HEK293 (cell line): ENCODE results near the gene SLC34A3.

Source experiments
- CTCF ChIA-PET: fragments of 350-600 bp; formaldehyde crosslinking; extraction: SDS; loops from one replicate; lab custom pipeline; 2021; ENCODE audit warnings: antibody characterized with exemption; lab: Yijun Ruan, JAX
- POLR2A ChIA-PET: fragments of 300-600 bp; formaldehyde crosslinking; extraction: SDS; loops from one replicate; lab custom pipeline; 2020; ENCODE audit warnings: antibody characterized with exemption, inconsistent platforms; lab: Yijun Ruan, JAX
- H3K27ac ChIP-seq: fragments of 200-500 bp; sonication (Bioruptor generic); 2 replicates; pipeline ENCODE4 v1.5.1; 2014; ENCODE audit warnings: low read depth, low read length, control low read depth, inconsistent platforms; ENCODE audit errors: extremely low read depth
- H3K36me3 ChIP-seq, 2 experiments: fragments of 200-500 bp in 1 of 2; sonication (Bioruptor generic) in 1 of 2; 1 replicate in 1 of 2; 2 replicates in 1 of 2; pipeline ENCODE4 v1.5.1; 2014 to 2017; ENCODE audit warnings: inconsistent platforms in 2 of 2, low read length in 2 of 2; ENCODE audit not compliant: control insufficient read depth in 2 of 2, insufficient read depth in 1 of 2
- H3K4me1 ChIP-seq: fragments of 200-500 bp; sonication (Bioruptor generic); 2 replicates; pipeline ENCODE4 v1.5.1; 2014; ENCODE audit warnings: mild to moderate bottlenecking, low read length, inconsistent platforms; ENCODE audit not compliant: control insufficient read depth, insufficient read depth
- H3K4me3 ChIP-seq: 2 replicates; pipeline ENCODE4 v1.5.1; 2011; ENCODE audit warnings: low read depth, mild to moderate bottlenecking, control low read depth, low read length, moderate library complexity
- H3K9me3 ChIP-seq: fragments of 200-500 bp; sonication (Bioruptor generic); 2 replicates; pipeline ENCODE4 v1.5.1; 2014; ENCODE audit warnings: low read depth, low read length, inconsistent platforms; ENCODE audit not compliant: control insufficient read depth, insufficient read depth
- BCL11B ChIP-seq: fragments of 450-650 bp; formaldehyde crosslinking; IDR thresholded peaks from 2 replicates; pipeline ENCODE4 v1.5.1; 2016; ENCODE audit warnings: low read depth, missing biosample characterization, missing genetic modification characterization
- EGR2 ChIP-seq: fragments of 450-650 bp; formaldehyde crosslinking; IDR thresholded peaks from 2 replicates; pipeline ENCODE4 v1.5.1; 2016; ENCODE audit warnings: low read depth, missing biosample characterization, missing genetic modification characterization
- GFI1B ChIP-seq: fragments of 450-650 bp; formaldehyde crosslinking; IDR thresholded peaks from 2 replicates; pipeline ENCODE4 v1.5.1; 2016; ENCODE audit warnings: missing biosample characterization, missing genetic modification characterization
- GLIS1 ChIP-seq: fragments of 450-650 bp; formaldehyde crosslinking; IDR thresholded peaks from 2 replicates; pipeline ENCODE4 v1.5.1; 2016; ENCODE audit warnings: missing biosample characterization, missing genetic modification characterization
- GLIS2 ChIP-seq: fragments of 450-650 bp; formaldehyde crosslinking; IDR thresholded peaks from 2 replicates; pipeline ENCODE4 v1.5.1; 2016; ENCODE audit warnings: missing biosample characterization, missing genetic modification characterization
- KLF1 ChIP-seq: fragments of 450-650 bp; formaldehyde crosslinking; IDR thresholded peaks from 2 replicates; pipeline ENCODE4 v1.5.1; 2016; ENCODE audit warnings: missing biosample characterization, missing genetic modification characterization
- KLF10 ChIP-seq: fragments of 450-650 bp; IDR thresholded peaks from 2 replicates; pipeline ENCODE4 v1.5.1; 2018; ENCODE audit warnings: missing biosample characterization, mild to moderate bottlenecking, missing genetic modification characterization
- KLF16 ChIP-seq: fragments of 450-650 bp; formaldehyde crosslinking; IDR thresholded peaks from 2 replicates; pipeline ENCODE4 v1.5.1; 2017; ENCODE audit warnings: missing biosample characterization, missing genetic modification characterization
- OSR2 ChIP-seq: fragments of 450-650 bp; formaldehyde crosslinking; IDR thresholded peaks from 2 replicates; pipeline ENCODE4 v1.5.1; 2016; ENCODE audit warnings: missing biosample characterization, missing genetic modification characterization
- ZFP41 ChIP-seq: fragments of 450-650 bp; formaldehyde crosslinking; IDR thresholded peaks from 2 replicates; pipeline ENCODE4 v1.5.1; 2016; ENCODE audit warnings: missing biosample characterization, missing genetic modification characterization, borderline replicate concordance
- ZFP69B ChIP-seq: fragments of 450-650 bp; formaldehyde crosslinking; IDR thresholded peaks from 2 replicates; pipeline ENCODE4 v1.5.1; 2016; ENCODE audit warnings: missing biosample characterization, missing genetic modification characterization
- ZNF10 ChIP-seq: fragments of 450-650 bp; formaldehyde crosslinking; IDR thresholded peaks from 2 replicates; pipeline ENCODE4 v1.5.1; 2017; ENCODE audit warnings: missing biosample characterization, missing genetic modification characterization
- ZNF132 ChIP-seq: fragments of 450-650 bp; formaldehyde crosslinking; IDR thresholded peaks from 2 replicates; pipeline ENCODE4 v1.5.1; 2017; ENCODE audit warnings: missing biosample characterization, missing genetic modification characterization, borderline replicate concordance
- ZNF133 ChIP-seq: fragments of 450-650 bp; formaldehyde crosslinking; IDR thresholded peaks from 2 replicates; pipeline ENCODE4 v1.5.1; 2016; ENCODE audit warnings: missing biosample characterization, missing genetic modification characterization
- ZNF341 ChIP-seq: fragments of 450-650 bp; formaldehyde crosslinking; IDR thresholded peaks from 2 replicates; pipeline ENCODE4; 2016; ENCODE audit warnings: low read depth, missing biosample characterization, missing genetic modification characterization
- ZNF394 ChIP-seq: fragments of 450-650 bp; formaldehyde crosslinking; IDR thresholded peaks from 2 replicates; pipeline ENCODE4 v1.5.1; 2016; ENCODE audit warnings: missing biosample characterization, missing genetic modification characterization, mild to moderate bottlenecking, moderate library complexity, borderline replicate concordance
- ZNF473 ChIP-seq: fragments of 450-650 bp; formaldehyde crosslinking; IDR thresholded peaks from 2 replicates; pipeline ENCODE4 v1.5.1; 2017; ENCODE audit warnings: missing biosample characterization, missing genetic modification characterization
- ZNF843 ChIP-seq: fragments of 450-650 bp; formaldehyde crosslinking; IDR thresholded peaks from 2 replicates; pipeline ENCODE4 v1.5.1; 2016; ENCODE audit warnings: missing biosample characterization, missing genetic modification characterization
- TF ChIP-seq, protein P1 (sequence below): fragments of 450-650 bp; formaldehyde crosslinking; IDR thresholded peaks from 2 replicates; pipeline ENCODE4 v1.5.1; 2016; ENCODE audit warnings: missing biosample characterization, missing genetic modification characterization, borderline replicate concordance
- TF ChIP-seq, protein P2 (sequence below): fragments of 450-650 bp; formaldehyde crosslinking; IDR thresholded peaks from 2 replicates; pipeline ENCODE4 v1.5.1; 2016; ENCODE audit warnings: missing biosample characterization, missing genetic modification characterization

SLC34A3 gene

DNA sequence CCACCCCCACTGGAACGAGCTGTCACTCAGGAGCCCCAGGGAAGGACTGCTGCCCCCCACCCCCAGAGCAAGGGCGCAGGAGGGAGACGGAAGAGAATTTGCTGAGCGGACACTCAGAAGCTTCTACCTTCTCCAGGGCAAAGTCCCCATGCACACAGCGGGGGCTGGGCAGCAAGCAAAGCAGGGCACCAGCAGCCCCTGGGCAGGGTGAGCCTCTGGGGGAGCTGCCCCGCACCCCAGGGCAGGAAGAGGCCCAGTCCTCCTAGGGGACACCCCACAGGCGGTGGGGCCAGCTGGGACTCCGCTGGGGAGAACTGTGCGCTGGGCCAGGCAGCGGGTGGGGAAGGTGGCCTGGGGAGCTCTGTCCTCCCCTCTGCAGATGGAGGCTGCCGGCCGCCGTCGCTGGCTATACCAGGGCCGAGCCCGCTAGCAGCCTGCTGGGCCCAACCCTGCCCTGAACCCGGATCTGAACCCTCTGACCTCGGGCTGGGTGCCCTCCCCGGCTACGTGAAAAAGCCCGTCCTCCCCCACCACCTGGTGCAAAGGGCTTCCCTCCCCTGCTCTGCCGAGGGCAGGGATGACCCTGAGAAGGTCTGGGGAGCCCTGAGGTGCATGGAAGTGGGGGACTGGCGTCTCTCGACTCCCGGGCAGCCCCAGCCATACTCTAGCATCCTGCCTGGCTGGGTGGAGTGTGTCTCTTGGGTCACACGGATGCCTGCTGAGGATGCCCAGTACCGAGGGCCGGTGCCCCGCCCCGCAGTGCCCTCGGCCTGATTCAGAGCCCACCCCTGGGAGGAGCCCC, 597 bp upstream of the SLC34A3 start (continued):
- TF ChIP-seq, protein P1, sequence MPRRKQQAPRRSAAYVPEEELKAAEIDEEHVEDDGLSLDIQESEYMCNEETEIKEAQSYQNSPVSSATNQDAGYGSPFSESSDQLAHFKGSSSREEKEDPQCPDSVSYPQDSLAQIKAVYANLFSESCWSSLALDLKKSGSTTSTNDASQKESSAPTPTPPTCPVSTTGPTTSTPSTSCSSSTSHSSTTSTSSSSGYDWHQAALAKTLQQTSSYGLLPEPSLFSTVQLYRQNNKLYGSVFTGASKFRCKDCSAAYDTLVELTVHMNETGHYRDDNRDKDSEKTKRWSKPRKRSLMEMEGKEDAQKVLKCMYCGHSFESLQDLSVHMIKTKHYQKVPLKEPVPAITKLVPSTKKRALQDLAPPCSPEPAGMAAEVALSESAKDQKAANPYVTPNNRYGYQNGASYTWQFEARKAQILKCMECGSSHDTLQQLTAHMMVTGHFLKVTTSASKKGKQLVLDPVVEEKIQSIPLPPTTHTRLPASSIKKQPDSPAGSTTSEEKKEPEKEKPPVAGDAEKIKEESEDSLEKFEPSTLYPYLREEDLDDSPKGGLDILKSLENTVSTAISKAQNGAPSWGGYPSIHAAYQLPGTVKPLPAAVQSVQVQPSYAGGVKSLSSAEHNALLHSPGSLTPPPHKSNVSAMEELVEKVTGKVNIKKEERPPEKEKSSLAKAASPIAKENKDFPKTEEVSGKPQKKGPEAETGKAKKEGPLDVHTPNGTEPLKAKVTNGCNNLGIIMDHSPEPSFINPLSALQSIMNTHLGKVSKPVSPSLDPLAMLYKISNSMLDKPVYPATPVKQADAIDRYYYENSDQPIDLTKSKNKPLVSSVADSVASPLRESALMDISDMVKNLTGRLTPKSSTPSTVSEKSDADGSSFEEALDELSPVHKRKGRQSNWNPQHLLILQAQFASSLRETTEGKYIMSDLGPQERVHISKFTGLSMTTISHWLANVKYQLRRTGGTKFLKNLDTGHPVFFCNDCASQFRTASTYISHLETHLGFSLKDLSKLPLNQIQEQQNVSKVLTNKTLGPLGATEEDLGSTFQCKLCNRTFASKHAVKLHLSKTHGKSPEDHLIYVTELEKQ: no peak
- TF ChIP-seq GFI1B (tag by site-specific recombination) (no peak), ZNF10 (tag by site-specific recombination) (no peak), KLF16 (no peak), GLIS1 (tag by site-specific recombination) (peak; percentile 67), ZFP41 (tag by site-specific recombination) (no peak), KLF1 (tag by site-specific recombination) (peak; percentile 44), KLF10 (tag by site-specific recombination) (no peak), ZFP69B (tag by site-specific recombination) (no peak), ZNF133 (no peak), ZNF394 (tag by site-specific recombination) (no peak), GLIS2 (tag by site-specific recombination) (peak; percentile 49), ZNF132 (no peak), ZNF473 (tag by site-specific recombination) (no peak), OSR2 (no peak), ZNF843 (tag by site-specific recombination) (no peak)
- TF ChIP-seq, protein P2, sequence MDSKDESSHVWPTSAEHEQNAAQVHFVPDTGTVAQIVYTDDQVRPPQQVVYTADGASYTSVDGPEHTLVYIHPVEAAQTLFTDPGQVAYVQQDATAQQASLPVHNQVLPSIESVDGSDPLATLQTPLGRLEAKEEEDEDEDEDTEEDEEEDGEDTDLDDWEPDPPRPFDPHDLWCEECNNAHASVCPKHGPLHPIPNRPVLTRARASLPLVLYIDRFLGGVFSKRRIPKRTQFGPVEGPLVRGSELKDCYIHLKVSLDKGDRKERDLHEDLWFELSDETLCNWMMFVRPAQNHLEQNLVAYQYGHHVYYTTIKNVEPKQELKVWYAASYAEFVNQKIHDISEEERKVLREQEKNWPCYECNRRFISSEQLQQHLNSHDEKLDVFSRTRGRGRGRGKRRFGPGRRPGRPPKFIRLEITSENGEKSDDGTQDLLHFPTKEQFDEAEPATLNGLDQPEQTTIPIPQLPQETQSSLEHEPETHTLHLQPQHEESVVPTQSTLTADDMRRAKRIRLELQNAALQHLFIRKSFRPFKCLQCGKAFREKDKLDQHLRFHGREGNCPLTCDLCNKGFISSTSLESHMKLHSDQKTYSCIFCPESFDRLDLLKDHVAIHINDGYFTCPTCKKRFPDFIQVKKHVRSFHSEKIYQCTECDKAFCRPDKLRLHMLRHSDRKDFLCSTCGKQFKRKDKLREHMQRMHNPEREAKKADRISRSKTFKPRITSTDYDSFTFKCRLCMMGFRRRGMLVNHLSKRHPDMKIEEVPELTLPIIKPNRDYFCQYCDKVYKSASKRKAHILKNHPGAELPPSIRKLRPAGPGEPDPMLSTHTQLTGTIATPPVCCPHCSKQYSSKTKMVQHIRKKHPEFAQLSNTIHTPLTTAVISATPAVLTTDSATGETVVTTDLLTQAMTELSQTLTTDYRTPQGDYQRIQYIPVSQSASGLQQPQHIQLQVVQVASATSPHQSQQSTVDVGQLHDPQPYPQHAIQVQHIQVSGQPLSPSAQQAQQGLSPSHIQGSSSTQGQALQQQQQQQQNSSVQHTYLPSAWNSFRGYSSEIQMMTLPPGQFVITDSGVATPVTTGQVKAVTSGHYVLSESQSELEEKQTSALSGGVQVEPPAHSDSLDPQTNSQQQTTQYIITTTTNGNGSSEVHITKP (tag by site-specific recombination): peak; percentile 59

DNA sequence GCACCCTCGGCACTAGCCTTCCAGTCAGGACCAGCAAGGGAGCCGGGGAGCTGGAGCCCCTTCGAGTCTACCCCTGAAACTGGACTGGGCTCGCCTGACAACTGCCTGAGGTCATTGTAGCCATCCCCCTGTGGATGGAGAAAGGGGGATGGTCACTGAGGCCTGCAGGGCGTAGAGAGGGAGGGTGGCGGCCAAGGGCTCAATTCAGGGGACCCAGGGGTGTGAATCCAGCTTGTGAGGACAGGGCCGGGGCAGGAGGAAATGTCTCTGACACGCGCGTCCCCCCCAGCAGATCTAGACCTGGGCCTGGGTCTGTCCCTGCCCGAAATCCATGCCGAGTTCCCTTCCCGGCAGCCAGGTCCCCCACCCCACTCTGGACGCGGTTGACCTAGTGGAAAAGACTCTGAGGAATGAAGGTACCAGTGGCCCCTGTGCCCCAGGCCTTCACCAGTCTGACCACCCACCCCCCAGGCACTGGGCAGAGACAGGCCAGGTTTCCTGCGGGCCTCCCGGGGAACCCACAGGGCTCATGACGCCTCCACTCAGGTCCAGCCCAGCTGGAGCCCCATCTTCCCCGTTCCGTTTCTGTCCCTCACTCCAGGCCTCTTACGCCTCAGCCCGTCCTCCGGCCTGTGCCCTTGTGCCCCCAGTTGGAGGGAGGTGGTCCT, 805 bp downstream of the SLC34A3 start:
- ChIA-PET POLR2A (interaction anchor here (0.8 kb wide), 1 partner anchor 23 kb away, joined by 3 read pairs; no protein-coding TSS in a partner anchor), CTCF (no interaction called here)
- Histone ChIP-seq H3K36me3 (no peaks in the 10 kb centered on the region), H3K27ac (no peak overlapping the region), H3K4me3 (no peak overlapping the region), H3K9me3 (no peaks in the 10 kb centered on the region), H3K4me1 (no peaks in the 10 kb centered on the region)
- TF ChIP-seq BCL11B (tag by site-specific recombination) (peak; percentile 18; the same call in 1 of the 2 replicates), GLIS2 (tag by site-specific recombination) (0 out of 2 replicates have a peak, but pooled peaks have one; percentile 12), EGR2 (tag by site-specific recombination) (no peak), ZNF341 (tag by site-specific recombination) (0 out of 2 replicates have a peak, but pooled peaks have one; percentile 12)
